ENCODE data around the gene PRPF38A.

DNA sequence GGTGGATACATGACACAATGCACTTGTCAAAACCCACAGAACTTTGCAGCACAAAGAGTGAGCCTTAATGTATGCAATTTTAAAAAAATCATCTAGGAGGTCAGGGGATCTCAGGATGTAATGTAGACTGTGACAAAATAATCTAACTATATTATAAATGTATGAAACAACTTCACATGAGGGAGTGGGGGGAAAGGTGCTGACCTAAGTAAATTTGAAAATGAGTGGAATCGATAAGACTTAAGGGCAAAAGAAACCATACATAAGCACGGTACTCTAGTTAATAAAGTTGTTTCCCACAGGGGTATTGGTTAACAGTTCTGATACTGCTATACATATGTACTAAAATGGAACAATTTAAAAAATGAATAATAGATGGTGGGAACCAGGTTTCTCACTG lies 64.7 kb downstream of the PRPF38A start:
- TF ChIP-seq, protein P1, sequence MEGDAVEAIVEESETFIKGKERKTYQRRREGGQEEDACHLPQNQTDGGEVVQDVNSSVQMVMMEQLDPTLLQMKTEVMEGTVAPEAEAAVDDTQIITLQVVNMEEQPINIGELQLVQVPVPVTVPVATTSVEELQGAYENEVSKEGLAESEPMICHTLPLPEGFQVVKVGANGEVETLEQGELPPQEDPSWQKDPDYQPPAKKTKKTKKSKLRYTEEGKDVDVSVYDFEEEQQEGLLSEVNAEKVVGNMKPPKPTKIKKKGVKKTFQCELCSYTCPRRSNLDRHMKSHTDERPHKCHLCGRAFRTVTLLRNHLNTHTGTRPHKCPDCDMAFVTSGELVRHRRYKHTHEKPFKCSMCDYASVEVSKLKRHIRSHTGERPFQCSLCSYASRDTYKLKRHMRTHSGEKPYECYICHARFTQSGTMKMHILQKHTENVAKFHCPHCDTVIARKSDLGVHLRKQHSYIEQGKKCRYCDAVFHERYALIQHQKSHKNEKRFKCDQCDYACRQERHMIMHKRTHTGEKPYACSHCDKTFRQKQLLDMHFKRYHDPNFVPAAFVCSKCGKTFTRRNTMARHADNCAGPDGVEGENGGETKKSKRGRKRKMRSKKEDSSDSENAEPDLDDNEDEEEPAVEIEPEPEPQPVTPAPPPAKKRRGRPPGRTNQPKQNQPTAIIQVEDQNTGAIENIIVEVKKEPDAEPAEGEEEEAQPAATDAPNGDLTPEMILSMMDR (conservative IDR thresholded peaks at IDR 0.05; ENCODE audit: low read depth, low read length), result no peak
- no peak for TF ChIP-seq EZH2phosphoT487 (IDR thresholded peaks at IDR 0.05; ENCODE audit: borderline replicate concordance, low read length)
